ENCODE results near the gene THPO.

- no peak for TF ChIP-seq BHLHE40 (IDR thresholded peaks at IDR 0.05; ENCODE audit: borderline replicate concordance)
- TF ChIP-seq FOXK2 (IDR thresholded peaks at IDR 0.05): no peak
- no peak for TF ChIP-seq NFRKB (IDR thresholded peaks at IDR 0.05)
- no peak for TF ChIP-seq SUZ12 (IDR thresholded peaks at IDR 0.05)
- TF ChIP-seq ZNF384 (IDR thresholded peaks at IDR 0.05): no peak
- TF ChIP-seq SP1 (IDR thresholded peaks at IDR 0.05): no peak
- TF ChIP-seq FOXM1 (IDR thresholded peaks at IDR 0.05; ENCODE audit: borderline replicate concordance): no peak
- no peak for TF ChIP-seq ELF4 (IDR thresholded peaks at IDR 0.05)
- TF ChIP-seq ARNT (IDR thresholded peaks at IDR 0.05): no peak
- no peak for TF ChIP-seq CTBP1 (IDR thresholded peaks at IDR 0.05; ENCODE audit: borderline replicate concordance)
- no peak for TF ChIP-seq LEF1 (IDR thresholded peaks at IDR 0.05; ENCODE audit: borderline replicate concordance)
Measured at GRCh38 chr3:184426691-184427141, 48.7 kb upstream of the THPO start.
